GM12801 (cell line): ENCODE data around the gene CAMK2B.

ENCODE experiments used
- TF ChIP-seq, protein P1 (sequence below): IDR thresholded peaks from one replicate; pipeline ENCODE4 v1.5.1; 2011; ENCODE audit warnings: control low read depth; ENCODE audit not compliant: insufficient read length; ENCODE audit errors: extremely low read depth

CAMK2B gene

DNA sequence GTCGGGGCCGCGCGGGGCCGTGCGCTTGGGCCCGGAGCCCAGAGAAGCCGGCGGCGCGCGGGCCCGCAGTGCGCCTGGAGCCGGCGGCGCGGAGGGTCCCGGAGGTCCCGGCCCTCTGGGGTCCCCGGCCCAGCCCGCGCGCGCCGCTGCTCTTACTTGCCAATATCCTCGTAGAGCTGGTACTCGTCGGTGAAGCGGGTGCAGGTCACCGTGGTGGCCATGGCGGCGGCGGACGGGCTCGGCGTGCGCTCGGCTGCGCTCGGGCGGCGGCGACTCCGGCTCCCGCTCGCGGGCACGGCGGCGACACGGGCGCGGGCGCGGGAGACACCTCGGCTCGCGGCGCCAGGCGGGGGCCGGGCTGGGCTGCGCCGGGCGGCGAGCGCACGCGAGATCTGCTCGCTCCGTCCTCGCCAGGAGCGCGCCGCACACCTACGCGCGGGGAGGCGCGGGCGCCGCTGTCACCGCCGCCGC, at the start of gene CAMK2B:
Gene CAMK2B, minus strand, starts transcription at position 394 of the 471 bp plus-strand sequence. Its CDS starts 173 bp downstream, at position 221.
- TF ChIP-seq, protein P1, sequence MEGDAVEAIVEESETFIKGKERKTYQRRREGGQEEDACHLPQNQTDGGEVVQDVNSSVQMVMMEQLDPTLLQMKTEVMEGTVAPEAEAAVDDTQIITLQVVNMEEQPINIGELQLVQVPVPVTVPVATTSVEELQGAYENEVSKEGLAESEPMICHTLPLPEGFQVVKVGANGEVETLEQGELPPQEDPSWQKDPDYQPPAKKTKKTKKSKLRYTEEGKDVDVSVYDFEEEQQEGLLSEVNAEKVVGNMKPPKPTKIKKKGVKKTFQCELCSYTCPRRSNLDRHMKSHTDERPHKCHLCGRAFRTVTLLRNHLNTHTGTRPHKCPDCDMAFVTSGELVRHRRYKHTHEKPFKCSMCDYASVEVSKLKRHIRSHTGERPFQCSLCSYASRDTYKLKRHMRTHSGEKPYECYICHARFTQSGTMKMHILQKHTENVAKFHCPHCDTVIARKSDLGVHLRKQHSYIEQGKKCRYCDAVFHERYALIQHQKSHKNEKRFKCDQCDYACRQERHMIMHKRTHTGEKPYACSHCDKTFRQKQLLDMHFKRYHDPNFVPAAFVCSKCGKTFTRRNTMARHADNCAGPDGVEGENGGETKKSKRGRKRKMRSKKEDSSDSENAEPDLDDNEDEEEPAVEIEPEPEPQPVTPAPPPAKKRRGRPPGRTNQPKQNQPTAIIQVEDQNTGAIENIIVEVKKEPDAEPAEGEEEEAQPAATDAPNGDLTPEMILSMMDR = no peak

DNA sequence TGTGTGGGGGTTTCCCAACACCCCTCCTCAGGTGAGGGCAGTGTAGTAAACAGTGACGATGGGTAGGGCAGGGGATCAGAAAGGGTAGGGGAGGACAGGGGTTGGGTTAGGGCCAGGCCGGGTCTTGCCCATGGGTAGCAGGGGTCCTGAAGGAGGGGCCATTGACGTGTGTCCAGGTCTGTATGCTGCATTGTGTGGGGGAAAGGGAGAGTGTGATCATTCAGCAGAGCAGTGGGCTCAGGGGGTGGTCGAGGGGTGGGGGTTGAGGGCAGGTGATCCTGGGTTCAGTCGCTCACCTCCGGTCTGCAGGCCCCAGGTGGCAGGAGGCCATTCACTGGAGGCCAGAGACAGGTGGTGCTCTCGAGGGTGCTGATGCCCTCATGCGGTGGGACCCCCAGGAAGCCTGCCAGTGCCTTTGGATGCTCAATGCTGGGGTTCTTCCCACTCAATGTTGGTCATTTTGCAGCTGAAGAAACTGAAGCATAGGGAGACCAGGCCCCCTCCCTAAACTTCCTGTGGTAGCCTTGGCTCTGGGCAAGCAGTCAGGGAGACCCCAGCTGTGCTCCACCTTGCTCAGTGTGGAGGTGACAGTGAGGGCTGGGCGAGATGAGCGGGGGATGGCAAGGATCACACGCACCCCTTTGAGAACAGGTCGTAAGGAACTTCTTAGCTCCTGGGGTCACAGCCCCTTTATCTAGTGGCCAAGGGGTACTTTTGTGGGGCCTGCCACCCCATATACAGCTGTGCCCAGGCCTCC, 48.8 kb upstream of the CAMK2B start:
- TF ChIP-seq, protein P1 = no peak

DNA sequence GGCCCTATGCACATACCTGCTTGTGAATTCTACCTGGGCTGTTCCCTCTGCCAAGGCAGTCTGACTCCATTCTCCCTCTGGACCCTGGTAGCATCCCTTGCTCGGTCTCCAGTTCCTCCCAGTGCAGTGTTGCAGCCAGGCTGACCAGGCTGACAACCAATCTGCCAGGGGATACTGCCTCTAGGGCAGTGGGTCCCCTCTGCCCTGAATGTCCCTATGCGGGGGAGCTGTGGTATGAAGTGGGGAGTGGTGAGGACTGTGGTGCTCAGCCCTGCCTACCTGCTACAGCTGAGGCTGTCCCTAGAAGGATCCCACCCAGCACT, 48.0 kb upstream of the CAMK2B start:
- TF ChIP-seq, protein P1 = no peak

DNA sequence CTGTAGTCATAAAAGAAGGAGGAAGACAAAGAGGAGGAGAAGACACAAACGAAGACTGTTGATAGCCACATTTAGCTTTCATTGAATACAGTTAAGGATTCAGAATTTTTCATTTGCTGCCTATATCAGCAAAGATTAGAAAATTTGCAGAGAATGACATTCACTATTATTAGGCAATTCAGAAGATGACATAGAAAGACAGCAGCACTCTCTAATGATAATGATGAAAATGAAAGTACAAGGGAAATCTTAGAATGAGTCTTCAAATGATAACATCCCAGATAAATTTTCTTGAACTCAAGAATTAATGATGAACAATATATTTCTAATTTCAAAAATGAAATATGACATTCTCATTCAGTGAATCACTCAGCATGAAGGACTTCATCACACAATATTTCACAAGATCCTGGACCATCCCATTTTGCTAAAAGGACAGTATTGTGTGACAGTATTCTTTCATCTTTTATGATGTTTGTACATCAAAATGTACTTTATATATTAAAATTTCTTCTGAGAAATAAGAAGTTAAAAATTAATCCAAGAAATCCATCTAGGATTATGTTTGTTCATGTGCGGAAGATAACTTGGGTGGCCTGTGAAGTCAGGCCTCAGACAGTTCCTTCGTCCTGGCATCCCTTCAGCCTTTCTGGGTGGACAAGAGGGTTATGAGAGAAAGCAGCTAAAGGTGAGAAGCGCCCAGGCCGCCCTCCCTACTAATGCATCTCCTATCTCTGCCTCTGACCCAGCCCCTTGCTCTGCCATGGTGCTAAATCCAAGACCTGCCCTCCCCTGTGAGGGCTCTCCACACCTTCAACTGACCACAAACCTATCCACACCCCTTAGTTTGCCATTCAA, 47.4 kb upstream of the CAMK2B start:
- TF ChIP-seq, protein P1 = no peak

DNA sequence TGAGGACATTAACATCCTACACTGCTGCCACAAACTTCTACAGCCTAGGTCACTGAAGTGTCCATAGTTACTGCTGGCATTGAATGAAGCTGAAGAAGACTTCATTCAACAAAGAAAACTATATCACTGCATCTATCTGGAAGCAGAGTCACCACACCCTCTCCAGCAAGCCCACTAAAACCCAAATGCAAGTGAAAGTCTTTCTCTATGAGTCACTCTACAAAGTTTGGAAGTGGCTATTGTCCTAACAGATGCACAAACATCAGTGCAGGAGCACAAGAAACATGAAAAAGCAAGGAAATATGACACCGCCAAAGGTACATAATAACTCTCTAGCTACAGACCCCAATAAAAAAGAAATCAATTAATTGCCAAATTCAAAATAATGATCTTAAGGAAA, 43.5 kb upstream of the CAMK2B start:
- TF ChIP-seq, protein P1 = no peak

DNA sequence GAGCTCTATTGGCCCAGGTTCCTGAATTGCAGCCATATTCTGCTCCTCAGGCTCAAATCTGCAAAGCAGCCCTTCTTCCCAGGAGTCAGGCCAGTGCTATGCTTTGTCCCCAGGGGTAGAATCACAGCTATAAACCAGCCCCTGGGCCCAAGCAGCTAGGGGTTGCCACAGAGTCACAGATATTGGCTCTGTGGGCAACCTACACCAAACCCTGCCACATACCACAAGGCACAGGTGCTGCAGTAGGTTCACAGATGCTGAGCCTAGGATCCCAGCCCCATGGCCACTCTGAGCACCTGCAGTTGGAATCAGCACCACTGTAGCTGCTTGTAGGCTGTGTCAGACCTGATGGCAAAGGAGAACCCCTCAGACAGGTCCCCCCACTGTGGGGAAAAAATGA, 43.1 kb upstream of the CAMK2B start:
- TF ChIP-seq, protein P1 = no peak

DNA sequence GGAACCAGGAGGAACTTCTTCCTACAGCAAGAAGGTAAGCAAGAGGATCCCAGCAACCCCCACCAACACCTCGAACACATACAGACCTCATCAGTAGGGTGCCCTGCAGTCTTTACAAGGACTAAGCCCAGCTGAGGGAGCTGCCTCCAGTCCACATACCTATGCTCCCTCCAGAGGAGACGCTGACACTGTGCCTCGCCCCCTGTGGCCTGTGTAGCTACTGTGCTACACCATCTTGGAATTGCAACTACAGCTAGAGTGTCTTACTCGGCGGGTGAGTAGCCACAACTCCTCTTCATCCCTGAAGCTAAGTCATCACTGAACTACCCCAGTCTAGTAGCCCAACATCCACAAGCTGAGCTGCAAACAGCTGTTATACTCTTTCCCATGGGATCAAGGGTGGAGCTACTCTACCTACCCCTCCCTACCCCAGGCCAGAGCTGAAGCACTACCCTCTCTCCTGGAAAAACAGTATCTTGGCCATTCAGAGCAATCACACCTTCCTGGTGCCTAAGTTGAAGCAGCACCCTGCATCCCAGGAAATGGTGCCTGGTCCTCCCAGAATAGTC, 42.2 kb upstream of the CAMK2B start:
- TF ChIP-seq, protein P1 = no peak
